Measurements from ENCODE around the gene ZNF579.
"Not testable (repeated sequence)": the region's sequence is repeated elsewhere in the genome, so short reads cannot be mapped to it uniquely, and the experiment has no call there.

The ZNF579 gene

DNA sequence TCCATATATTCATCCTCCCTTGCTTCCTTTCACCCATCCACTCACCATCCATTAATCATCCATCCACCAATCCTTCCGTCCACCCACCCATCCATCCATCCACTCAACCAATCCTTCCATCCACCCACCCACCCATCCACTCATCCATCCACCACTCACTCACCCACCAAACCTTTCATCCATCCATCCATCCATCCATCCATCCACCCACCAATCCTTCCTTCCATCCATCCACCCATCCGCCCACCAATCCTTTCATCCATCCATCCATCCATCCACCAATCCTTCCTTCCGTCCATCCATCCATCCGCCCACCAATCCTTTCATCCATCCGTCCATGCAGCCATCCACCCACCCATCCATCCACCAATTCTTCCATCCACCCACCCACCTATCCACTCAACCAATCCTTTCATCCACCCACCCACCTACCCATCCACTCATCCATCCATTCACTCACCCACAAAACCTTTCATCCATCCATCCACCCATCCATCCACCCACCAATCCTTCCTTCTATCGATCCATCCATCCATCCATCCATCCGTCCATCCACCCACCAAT lies 38.3 kb downstream of the ZNF579 start:
- DNase-seq (ENCODE audit: low read depth in 3 of 3, low spot score in 1 of 3): no peak

DNA sequence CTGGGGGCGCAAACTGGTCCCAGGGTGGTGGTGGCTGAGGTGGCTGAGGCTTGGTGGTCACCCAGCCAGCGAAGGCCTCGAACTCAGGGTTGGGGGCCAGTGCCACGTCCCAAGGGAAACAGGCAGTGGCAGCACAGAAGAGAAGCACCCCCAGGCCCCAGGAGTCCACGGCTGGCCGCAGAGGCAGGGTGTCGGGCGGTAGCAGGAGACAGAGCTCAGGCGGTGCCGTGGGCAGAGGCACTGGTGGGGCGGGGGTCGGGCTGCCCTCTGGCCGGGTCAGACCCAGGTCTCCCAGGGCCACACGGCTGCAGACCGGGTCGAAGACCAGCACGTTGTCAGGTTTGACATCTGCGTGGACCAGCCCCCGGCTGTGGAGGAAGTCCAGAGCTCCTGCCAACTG lies 39.6 kb downstream of the ZNF579 start:
- DNase-seq (ENCODE audit: low read depth in 3 of 3, low spot score in 1 of 3): no peak

DNA sequence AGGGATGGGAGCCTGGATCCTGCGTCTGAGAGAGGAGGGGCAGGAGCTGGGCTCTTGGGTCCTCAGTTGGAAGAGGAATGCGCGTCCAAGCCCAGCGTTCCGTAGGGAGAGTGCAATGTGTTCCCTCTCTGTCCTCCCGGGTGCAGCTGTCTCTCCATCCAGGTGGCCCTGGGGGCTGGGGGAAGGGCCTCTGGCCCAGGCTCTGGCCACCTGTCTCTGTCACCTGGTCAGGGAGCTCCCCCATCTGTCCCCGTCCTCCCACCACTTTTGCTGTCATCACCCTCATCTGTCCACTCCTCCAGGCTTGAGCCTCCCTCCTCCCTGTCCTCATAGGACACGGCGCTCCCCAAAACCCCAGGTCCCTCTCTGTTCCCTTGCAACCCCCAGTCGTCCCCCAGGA lies 40.0 kb downstream of the ZNF579 start:
- DNase-seq (ENCODE audit: low read depth in 3 of 3, low spot score in 1 of 3): no peak

DNA sequence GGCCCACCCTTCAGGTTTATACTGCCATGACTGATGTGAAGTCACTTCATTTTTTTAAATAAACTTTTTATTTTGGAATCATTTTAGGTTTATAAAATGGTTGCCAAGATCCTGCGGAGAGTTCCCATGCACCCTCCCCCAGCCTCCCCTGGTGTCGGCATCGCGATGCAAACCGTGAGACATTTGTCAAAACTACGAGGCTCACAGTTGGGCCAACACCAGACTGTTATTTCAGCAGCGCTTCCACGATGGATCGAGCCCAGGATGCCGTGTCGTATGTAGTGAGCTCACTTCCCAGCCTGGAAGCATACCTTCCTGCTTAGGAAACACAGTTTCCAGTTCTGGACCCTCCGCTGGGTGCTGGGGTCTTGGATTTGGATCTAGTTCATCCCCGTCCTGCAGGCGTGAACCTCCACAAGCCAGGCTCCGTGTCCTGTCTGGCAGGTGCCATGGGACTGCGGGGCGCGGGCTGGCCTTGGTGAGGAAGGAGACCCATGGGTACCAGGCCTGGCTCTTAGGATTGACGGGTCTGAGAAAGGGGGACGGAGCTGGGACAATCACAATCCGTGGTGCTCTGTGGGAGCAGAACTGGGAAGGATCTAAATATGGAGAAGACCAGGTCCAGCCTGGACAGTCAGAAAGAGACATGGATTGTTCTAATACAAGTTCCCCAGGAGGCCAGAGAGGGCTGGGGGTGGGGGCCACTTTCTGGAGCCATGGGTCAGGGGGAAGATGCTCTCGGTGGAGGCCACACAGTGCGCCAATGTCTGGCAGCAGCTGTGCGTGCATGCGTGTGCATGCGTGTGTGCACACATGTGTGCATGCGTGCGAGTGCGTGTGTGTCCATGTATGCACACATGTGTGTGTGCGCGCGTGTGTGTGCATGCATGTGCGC lies 41.3 kb downstream of the ZNF579 start:
- no peak for DNase-seq (ENCODE audit: low read depth in 3 of 3, low spot score in 1 of 3)

DNA sequence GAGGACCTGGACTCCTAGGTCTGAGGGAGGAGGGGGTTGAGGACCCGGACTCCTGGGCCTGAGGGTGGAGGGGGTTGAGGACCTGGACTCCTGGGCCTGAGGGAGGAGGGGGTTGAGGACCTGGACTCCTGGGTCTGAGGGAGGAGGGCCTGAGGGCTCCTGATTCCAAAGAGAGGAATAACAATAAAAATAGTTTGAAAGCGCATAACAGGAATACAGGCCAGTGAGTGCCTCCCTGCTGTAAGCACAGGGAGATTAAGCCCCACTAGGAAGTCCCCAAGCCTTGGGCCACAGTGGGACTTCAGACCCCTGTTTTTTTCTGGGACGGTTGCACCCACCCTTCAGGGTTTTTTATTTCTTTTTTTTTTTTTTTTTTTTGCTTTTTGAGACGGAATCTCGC lies 42.5 kb downstream of the ZNF579 start:
- DNase-seq (ENCODE audit: low read depth in 3 of 3, low spot score in 1 of 3): no peak

DNA sequence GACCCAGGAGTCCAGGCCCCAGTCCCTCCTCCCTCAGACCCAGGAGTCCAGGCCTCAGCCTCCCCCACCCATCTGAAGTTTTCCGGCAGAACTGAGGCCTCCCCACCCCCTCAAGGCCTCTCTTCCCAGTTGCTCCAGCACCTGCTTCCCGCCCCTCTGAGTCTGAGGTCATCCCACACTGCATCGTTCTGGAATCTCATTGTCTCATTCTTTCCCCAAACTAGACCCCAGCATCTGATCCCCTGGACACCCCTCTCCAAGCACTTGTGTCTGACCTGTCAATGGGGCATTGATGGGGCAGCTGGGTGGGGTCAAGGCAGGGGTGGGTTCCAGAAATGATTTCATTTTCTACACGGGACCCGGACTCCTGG lies 42.9 kb downstream of the ZNF579 start:
- DNase-seq (ENCODE audit: low read depth in 3 of 3, low spot score in 1 of 3): no peak

DNA sequence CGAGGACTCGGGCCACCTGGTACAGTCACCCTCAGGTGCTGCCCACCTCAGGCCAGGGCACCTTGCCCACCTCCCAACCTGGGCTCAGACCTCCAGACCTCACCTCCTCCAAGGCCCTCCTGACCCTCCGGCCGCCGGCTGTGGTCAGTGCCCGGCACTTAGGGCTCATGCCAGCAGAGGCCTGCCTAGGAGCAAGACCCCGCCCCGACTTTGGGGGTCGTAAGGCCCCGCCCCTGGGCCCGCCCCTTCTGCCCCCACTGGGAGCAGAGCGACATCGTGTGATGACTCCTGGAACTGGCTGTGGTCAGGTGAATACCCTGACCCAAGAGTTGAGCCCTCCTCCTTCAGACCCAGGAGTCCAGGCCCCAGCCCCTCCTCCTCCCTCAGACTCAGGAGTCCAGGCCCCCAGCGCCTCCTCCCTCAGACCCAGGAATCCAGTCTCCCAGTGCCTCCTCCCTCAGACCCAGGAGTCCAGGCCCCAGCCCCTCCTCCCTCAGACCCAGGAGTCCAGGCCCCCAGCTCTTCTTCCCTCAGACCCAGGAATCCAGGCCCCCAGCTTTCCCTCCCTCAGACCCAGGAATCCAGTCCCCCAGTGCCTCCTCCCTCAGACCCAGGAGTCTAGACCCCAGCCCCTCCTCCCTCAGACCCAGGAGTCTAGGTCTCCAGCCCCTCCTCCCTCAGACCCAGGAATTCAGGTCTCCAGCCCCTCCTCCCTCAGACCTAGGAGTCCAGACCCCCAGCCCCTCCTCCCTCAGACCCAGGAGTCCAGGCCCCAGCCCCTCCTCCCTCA lies 43.5 kb downstream of the ZNF579 start, which contains the start of gene SBK2:
SBK2 (minus strand) TSS at position 183 of the 790 bp plus-strand sequence. CDS start 839 bp downstream, outside the sequence.
- no peak for DNase-seq (ENCODE audit: low read depth in 3 of 3, low spot score in 1 of 3)

DNA sequence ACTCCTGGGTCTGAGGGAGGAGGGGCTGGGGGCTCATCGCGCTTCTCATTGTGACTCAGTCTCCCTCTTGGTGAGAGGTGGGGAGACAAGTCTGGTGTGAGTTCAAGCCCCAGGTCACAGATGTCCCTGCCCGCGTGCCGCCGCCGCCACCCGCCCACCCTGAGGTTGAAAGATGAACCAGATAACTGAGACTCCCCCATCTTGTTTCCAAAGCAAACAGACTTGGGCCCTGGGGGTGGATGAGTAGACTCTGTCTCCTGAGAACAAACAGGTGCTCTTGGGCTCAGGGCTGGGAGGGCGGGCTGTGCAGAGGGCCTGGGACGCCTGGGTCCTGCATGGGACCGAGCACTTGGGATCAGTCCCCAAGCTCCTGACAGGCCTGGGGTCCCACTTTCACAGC lies 44.3 kb downstream of the ZNF579 start:
- no peak for DNase-seq (ENCODE audit: low read depth in 3 of 3, low spot score in 1 of 3)

DNA sequence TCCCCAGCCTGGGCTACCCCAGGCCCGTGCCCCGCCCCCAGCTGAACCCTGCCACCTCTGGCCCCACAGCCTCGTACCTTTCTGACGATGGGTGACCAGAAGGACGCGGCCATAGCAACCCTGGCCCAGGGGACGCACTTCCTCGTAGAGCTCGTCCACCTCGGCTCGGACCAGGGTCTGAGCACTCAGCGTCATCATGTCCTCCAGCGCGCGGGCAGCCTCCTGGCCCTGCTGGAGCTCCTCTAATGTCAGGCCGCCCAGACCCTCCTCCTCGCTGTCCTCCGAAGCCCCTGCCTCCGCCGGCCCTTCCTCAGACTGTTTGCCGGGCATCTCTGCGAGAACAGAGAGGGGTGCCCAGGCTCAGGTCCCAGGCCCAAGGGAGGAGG lies 44.7 kb downstream of the ZNF579 start:
- no peak for DNase-seq (ENCODE audit: low read depth in 3 of 3, low spot score in 1 of 3)

DNA sequence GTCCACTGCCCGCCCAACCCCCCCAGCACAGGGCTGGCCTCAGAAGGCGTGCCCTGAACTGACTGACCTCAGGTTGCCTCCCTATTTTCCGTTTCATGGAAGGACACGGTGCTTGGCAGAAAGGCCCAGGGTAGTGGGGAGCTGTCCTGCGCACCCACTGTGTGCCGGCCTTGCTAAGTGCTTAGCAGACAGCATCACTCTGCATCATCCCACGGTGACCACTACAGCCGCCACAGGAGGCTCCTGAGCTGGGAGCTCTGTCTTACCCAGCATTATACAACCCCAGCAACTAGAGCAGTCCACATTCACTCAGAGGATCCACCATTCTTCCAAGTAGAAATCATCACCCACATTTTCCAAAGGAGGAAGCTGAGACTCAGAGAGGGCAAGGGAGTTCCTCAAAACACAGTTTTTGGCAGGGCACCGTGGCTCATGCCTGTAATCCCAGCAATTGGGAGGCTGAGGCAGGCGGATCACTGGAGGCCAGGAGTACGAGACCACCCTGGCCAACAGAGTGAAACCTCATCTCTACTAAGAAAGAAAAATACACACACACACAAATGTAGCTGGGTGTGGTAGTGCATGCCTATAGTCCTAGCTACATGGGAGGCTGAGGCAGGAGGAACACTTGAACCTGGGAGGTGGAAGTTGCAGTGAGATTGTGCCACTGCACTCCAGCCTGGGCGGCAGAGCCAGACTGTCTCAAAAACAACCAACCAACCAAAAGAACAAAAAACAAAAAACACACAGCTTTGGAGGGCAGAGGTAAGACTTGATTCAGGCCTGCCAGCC lies 45.3 kb downstream of the ZNF579 start:
- no peak for DNase-seq (ENCODE audit: low read depth in 3 of 3, low spot score in 1 of 3)

DNA sequence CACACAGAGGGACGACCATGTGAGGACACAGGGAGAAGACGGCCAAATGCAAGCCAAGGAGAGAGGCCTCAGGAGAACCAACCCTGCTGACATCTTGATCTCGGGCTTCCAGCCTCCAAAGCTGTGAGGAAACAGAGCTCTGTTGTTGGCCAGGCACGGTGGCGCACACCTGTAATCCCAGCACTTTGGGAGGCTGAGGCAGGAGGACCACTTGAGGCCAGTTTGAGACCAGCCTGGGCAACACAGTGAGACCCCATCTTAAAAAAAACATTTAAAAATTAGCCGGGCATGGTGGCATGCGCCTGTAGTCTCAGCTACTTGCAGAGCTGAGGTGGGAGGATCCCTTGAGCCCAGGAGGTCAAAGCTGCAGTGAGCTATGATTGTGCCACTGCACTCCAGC lies 46.4 kb downstream of the ZNF579 start:
- DNase-seq (ENCODE audit: low read depth in 3 of 3, low spot score in 1 of 3): not testable (repeated sequence)

DNA sequence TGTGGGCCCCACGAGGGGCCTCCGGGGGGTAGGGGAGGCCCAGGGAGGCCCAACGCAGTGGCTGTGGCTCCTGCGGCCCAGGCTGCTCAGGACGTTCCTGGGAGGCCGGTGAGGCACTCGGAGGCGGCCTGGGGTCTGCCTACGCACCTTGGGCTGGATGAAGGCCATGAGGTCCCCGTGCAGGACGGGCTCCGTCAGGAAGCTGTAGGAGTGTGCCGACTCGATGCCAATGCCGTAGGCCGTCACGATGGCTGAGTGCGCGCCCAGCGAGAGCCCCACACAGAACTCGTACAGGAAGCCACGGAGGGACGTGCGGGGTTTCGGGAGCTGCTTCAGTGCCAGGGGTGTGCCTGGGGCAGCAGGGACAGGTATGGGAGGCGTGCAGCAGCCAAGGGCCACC lies 49.7 kb downstream of the ZNF579 start:
- DNase-seq (ENCODE audit: low read depth in 3 of 3, low spot score in 1 of 3): no peak

DNA sequence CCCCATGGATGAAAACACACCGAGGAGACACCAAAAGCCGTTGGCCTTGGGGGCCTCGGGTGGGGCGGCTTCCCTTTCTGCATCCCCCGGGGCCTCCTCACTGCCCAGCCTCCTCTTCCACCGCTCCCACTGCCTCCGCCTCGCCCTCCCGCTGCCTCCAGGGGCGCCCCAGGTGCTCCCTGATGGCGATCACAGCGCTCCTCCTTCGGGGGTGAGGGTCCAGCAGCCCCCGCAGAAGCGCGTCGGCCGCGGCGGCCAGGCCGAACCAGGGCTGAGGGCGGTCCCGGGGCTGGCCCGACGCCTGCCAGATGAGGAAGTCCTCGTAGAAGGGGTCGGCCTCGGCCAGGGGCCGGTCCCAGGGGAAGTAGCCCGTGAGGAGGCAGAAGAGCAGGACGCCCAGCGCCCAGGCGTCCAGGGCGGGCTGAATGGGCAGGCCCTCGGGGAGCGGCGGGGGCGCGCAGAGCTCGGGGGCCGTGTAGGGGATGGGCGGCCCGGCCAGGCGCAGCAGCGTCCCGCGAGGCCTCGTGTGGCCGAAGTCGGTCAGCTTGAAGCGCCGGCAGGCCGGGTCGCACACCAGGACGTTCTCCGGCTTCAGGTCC lies 50.9 kb downstream of the ZNF579 start:
- DNase-seq (ENCODE audit: low read depth in 3 of 3, low spot score in 1 of 3): no peak

DNA sequence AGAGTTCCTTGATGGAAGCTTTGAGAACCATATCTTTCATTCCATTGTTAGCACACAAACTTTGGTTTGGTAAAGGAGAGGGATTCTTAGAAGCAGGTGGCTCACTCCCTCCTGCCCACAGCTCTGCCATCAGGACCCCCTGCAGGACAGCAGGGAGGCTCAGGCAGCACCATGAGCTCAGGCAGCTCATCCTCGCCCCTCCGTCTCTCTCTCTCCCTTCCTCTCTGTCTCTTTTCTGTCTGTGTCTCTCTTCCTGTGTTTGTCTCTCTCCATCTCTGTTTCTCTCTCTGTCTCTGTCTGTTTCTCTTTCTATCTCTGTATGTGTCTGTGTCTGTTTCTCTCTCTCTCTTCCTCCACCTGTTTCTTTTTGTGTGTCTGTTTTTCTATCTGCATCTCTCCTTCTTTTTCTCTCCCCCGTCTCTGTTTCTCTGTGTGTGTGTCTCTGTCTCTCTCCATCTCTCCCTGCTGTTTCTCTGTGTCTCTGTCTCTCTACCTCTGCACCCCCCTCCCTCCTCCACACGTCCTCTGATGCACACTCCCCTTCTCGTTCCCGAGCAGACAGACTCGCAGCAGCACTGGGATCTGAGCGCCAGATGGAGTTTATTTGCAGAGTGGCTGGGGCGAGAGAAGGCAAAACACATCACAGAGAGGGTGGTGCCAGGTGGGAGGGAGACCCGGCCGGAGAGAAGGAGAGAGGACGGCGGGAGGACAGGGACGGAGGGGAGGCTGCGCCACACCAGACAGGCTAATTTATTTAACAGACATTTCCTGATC lies 52.4 kb downstream of the ZNF579 start:
- DNase-seq (ENCODE audit: low read depth in 3 of 3, low spot score in 1 of 3): no peak

DNA sequence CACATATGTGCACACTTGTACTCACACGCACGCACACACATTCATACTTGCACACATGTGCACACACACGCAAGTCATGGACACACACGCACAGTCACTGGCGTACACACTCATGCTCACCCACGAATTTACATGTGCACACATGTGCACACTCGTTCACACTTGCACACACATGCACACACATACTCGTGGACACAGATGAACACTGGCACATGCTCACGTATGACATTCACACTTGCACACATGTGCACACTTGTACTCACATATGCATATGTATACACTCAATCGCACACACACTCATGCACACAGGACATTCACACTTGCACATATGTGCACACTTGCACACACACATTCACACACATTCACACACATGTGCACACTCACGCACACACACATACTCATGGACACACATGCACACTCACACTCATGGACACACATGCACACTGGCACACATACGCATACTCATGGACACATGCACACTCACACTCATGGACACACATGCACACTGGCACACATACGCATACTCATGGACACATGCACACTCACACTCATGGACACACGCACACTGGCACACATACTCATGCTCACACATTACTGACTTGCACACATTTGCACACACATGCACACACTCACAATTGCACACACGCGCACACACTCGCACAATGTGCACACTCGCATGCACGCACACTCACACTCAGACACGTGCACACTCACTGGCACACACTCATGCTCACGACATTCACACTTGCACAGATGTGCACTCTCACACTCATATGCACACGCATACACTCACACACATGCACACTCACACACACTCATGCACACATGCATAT lies 53.2 kb downstream of the ZNF579 start:
- no peak for DNase-seq (ENCODE audit: low read depth in 3 of 3, low spot score in 1 of 3)
